ENCODE data around the gene SEMA6A. TPM values are rescaled to one million over a fixed set of nuclear protein-coding genes. Genes with fewer than 3 reads are reported as not detected.

The SEMA6A gene
- total RNA-seq, 2 experiments from 2014 or later: not detected

DNA sequence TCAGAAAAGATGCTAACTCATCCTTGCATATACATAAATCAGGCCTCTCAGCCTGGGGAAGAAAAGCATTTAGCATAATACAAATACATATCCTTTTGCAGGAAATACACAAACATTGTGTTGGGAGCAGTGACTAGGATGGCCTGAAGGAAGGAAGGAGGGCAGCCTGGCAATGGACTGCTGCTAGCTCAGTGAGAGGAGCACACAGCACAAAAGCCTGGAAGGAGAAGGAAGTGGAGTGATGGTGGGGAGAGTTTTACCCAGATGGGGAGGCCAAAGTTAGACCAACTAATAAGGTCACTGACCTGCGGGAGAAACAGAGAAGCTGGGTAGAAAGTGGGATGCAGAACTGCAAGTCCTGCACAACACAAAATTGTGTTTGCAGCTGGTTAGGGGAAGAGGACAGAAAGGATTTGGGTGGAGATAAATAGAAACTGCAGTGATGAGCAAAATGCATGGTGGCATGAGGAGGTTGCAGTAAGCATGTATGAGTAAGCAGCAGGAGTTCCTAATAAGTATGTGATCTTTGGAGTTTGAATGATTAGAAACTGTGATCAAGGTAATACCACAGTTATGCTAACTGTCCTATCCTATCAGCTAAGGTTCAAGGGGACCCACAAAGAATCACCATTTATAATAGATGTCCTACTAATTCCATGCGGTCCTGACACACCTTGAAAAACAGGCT lies 39.5 kb downstream of the SEMA6A start:
- POLR2A ChIA-PET: no interaction called here
- Mint-ChIP-seq H3K27me3 (no peaks in the 10 kb centered on the region), H3K27ac (no peak overlapping the region), H3K4me1 (ENCODE audit: low read depth) (no peaks in the 10 kb centered on the region), H3K4me3 (no peak overlapping the region), H3K36me3 (ENCODE audit: low read depth) (no peaks in the 10 kb centered on the region), H3K9me3 (no peaks in the 10 kb centered on the region)
- DNase-seq (no peak), ATAC-seq (no peak)
- CTCF ChIA-PET: no interaction called here
- TF ChIP-seq CTCF (IDR thresholded peaks at IDR 0.05): no peak
- intact Hi-C loops (cut with micrococcal nuclease): no loop called here

- Mint-ChIP-seq H3K36me3 (ENCODE audit: low read depth) (no peaks in the 10 kb centered on the region), H3K9me3 (no peaks in the 10 kb centered on the region), H3K4me3 (no peak overlapping the region), H3K27me3 (no peaks in the 10 kb centered on the region), H3K27ac (no peak overlapping the region), H3K4me1 (ENCODE audit: low read depth) (no peaks in the 10 kb centered on the region)
- ATAC-seq (no peak), DNase-seq (no peak)
- no peak for TF ChIP-seq CTCF (IDR thresholded peaks at IDR 0.05)
- POLR2A ChIA-PET: no interaction called here
- CTCF ChIA-PET: no interaction called here
- intact Hi-C loops (cut with micrococcal nuclease): no loop called here
Observed at GRCh38 chr5:116532762-116533525, 41.7 kb downstream of the SEMA6A start.

GRCh38 chr5:116531635-116532034 lies 43.0 kb downstream of the SEMA6A start:
- Mint-ChIP-seq H3K4me3 (no peak overlapping the region), H3K9me3 (no peaks in the 10 kb centered on the region), H3K27me3 (no peaks in the 10 kb centered on the region), H3K4me1 (ENCODE audit: low read depth) (no peaks in the 10 kb centered on the region), H3K36me3 (ENCODE audit: low read depth) (no peaks in the 10 kb centered on the region), H3K27ac (no peak overlapping the region)
- intact Hi-C loops (cut with micrococcal nuclease): no loop called here
- ChIA-PET CTCF (no interaction called here), POLR2A (no interaction called here)
- no peak for ATAC-seq
- no peak for DNase-seq
- TF ChIP-seq CTCF (IDR thresholded peaks at IDR 0.05): no peak

DNA sequence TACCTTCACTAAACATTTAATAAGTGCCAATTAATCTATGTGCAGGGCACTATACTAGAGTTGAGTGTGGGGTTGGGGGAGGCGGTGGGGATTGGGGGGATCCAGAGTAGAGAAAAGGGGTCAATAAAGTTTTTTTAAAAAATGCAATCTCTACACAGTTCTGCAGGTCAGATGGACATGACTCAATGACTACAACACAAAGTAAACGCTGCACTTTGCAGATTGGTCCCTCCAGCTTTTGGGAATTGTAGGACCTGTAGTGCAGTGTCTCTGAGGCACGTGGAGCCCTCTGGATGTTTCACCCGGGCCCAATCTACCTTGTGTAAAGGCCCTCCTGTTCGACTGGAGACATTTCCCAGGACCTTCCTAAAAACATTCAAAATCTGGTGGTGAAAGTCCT lies 43.5 kb downstream of the SEMA6A start:
- no peak for ATAC-seq
- no peak for DNase-seq
- POLR2A ChIA-PET: no interaction called here
- Mint-ChIP-seq H3K4me3 (no peak overlapping the region), H3K36me3 (ENCODE audit: low read depth) (no peaks in the 10 kb centered on the region), H3K27me3 (no peaks in the 10 kb centered on the region), H3K27ac (no peak overlapping the region), H3K4me1 (ENCODE audit: low read depth) (no peaks in the 10 kb centered on the region), H3K9me3 (no peaks in the 10 kb centered on the region)
- CTCF ChIA-PET: no interaction called here
- no peak for TF ChIP-seq CTCF (IDR thresholded peaks at IDR 0.05)
- intact Hi-C loops (cut with micrococcal nuclease): no loop called here

DNA sequence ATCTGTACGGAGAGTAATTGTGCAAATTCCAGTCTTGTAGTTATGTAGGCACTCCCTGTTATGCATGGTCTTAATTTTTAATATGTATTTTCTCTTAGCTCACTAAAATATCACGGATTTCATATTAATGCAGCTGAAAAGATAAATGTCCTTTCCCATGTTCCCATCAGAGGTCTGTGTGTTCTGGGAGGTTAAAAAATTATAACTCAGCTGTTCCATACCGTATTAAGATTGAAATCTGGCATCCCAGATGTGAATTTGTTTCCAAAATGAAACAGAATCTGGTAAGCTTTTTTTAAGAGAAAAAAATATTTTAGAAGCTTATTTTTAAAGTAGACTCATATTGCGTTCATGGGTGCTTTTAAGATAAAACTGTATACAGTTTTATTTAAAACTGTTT lies 44.3 kb downstream of the SEMA6A start:
- H3K4me3 Mint-ChIP-seq: no peak overlapping the region
- DNase-seq: no peak
- POLR2A ChIA-PET: no interaction called here
- no peak for ATAC-seq
- H3K9me3 Mint-ChIP-seq: no peaks in the 10 kb centered on the region
- no peaks in the 10 kb centered on the region for H3K27me3 Mint-ChIP-seq
- no peak overlapping the region for H3K27ac Mint-ChIP-seq
- H3K36me3 Mint-ChIP-seq (ENCODE audit: low read depth): no peaks in the 10 kb centered on the region
- no peaks in the 10 kb centered on the region for H3K4me1 Mint-ChIP-seq (ENCODE audit: low read depth)
- no peak for TF ChIP-seq CTCF (IDR thresholded peaks at IDR 0.05)
- intact Hi-C loops (cut with micrococcal nuclease): no loop called here
- CTCF ChIA-PET: no interaction called here
